Measurements from ENCODE around the gene SLC35B3.
"Not testable (repeated sequence)": the region's sequence is repeated elsewhere in the genome, so short reads cannot be mapped to it uniquely, and the experiment has no call there.

SLC35B3 gene

GRCh38 chr6:8405946-8406345 lies 29.4 kb downstream of the SLC35B3 start:
- DNase-seq = not testable (repeated sequence)

- DNase-seq = no peak
Measured at GRCh38 chr6:8402546-8402945, 32.8 kb downstream of the SLC35B3 start.

GRCh38 chr6:8400663-8401062 lies 34.7 kb downstream of the SLC35B3 start:
- no peak for DNase-seq

- DNase-seq = no peak
Measured at GRCh38 chr6:8392569-8392968, 42.8 kb downstream of the SLC35B3 start.

- no peak for DNase-seq
Measured at GRCh38 chr6:8391934-8392333, 43.4 kb downstream of the SLC35B3 start.

GRCh38 chr6:8389036-8389818 lies 46.1 kb downstream of the SLC35B3 start:
- no peak for DNase-seq

- DNase-seq = no peak
Measured at GRCh38 chr6:8387942-8388437, 47.4 kb downstream of the SLC35B3 start.

GRCh38 chr6:8383584-8383983 lies 51.8 kb downstream of the SLC35B3 start:
- DNase-seq = no peak

- DNase-seq = no peak
Measured at GRCh38 chr6:8382434-8382833, 52.9 kb downstream of the SLC35B3 start.

GRCh38 chr6:8375916-8376315 lies 59.4 kb downstream of the SLC35B3 start:
- DNase-seq = no peak

Measured in stimulated activated CD4-positive, alpha-beta T cell treated with anti-CD3 and anti-CD28 coated beads, Interleukin-4, amount 100 ng/mL, for 24 hours (primary cell).